Skeletal muscle cell (primary cell): Measurements from ENCODE around the gene DNAJB8.

Experiments used
- DNase-seq: peaks from one replicate; pipeline ENCODE4 v3.0.0-alpha.2; 2010; ENCODE audit warnings: low read depth
- H3K4me3 ChIP-seq: 2 replicates; pipeline ENCODE4 v1.5.1; 2011; ENCODE audit warnings: low read depth, mild to moderate bottlenecking, control low read depth, low read length, moderate library complexity

The DNAJB8 gene

DNA sequence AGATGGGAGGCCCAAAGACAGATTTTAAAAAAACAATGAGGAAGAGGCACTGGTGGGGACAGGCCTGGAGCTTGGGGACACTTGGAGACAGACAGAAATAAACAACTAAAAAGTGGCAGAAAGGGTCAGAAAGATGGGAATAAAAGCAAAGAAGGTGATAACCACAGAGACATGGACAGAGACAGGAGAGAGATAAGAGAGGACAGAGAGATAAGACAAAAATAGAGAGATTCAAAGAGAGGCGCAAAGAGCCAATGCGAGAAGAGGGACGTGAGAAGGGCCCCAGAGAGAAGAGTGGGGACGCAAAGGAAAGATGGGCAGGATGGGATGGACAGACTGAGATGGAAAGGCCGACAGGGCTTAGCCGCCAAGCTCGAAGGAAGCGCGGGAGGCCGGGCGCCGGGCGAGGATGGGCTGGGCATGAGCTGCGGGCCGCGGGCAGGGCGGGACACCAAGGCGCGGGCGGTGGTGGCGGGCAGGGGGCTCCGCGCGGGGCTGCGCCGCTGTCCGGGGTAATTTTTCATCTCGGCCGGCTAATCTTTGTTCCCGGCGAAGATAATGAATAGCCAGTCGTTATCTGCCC is 29.4 kb upstream of the DNAJB8 start:
- H3K4me3 ChIP-seq = no peak overlapping the region
- no peak for DNase-seq

DNA sequence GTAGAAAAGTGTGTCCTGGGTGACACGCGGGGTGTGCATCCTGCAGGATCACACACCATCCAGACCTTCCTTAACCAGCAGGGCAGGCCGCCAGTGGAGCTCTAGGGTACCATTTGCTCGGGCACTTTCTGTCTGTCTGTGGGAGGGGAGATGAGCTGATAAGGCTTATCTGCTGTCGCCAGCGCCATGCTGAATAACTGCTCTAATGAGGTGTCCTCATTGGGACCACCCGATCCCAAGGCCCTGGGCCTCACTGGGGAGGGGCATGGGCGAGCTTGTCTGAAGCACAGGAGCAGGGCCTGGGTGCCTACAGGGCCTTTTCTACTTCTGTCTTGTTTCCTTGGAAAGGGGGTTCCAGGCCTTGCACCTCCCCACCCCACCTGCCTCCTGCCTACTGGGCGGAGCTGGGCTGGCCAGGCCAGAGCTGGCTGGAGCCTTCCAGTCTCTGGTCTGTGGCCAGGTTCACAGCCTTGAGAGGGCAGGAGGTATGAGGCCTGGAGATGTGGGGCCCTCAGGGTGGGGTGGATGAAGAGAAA is 28.8 kb upstream of the DNAJB8 start:
- H3K4me3 ChIP-seq = no peak overlapping the region
- DNase-seq = no peak

DNA sequence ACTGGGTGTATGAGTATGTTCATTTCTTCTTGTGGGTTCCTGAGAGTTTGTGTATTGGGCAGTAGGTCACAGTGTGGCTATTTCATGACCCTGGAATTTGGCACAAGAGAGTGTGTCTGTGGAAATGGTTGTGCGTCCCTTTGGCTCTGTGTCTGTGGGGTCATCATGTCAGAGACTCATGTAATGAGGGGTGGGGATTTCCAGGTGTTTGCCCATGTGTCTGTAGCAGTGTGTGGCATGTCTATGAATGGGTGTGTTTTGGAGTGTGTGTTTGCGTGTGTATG is 27.6 kb upstream of the DNAJB8 start:
- DNase-seq = no peak

DNA sequence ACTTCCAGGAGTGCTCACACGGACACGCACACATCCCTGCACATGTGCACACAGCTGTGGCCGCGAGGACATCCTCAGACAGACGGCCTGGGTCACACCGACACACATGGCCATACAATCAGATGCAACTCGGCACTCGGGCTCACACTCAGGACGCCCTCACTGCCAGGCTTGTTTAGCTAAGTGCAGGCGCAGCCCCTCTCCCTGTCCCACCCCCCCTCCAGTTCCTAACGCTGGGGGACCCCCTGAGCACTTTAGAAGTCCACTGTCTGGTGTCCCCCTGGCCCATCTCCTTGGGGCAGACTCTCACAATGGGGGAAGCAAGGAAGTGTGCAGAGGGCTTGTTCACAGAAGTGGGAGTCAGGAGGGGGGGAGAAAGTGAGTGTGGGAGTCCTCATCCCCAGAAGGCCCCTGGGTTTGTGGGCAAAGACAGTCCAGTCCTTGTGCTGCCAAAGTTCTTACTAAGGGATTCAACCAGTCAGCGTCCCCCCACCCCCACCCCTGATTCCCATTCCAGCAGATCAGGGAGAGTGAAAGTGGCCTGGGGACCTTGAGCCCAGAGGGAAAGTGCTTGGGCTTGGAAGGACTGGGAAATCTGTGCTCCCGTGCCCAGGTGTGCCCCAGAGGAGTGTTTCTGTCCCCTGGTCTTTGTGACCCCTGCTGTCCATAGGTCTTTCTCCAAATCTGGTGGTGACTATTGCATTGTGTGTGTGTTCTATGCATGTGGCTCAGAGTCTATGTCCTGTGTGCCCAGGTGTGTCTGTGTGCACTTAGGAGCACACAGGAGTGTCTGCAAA is 27.1 kb upstream of the DNAJB8 start:
- H3K4me3 ChIP-seq = no peak overlapping the region
- no peak for DNase-seq

More for the DNA sequence above, 27.6 kb upstream of the DNAJB8 start:
- H3K4me3 ChIP-seq = no peak overlapping the region

DNA sequence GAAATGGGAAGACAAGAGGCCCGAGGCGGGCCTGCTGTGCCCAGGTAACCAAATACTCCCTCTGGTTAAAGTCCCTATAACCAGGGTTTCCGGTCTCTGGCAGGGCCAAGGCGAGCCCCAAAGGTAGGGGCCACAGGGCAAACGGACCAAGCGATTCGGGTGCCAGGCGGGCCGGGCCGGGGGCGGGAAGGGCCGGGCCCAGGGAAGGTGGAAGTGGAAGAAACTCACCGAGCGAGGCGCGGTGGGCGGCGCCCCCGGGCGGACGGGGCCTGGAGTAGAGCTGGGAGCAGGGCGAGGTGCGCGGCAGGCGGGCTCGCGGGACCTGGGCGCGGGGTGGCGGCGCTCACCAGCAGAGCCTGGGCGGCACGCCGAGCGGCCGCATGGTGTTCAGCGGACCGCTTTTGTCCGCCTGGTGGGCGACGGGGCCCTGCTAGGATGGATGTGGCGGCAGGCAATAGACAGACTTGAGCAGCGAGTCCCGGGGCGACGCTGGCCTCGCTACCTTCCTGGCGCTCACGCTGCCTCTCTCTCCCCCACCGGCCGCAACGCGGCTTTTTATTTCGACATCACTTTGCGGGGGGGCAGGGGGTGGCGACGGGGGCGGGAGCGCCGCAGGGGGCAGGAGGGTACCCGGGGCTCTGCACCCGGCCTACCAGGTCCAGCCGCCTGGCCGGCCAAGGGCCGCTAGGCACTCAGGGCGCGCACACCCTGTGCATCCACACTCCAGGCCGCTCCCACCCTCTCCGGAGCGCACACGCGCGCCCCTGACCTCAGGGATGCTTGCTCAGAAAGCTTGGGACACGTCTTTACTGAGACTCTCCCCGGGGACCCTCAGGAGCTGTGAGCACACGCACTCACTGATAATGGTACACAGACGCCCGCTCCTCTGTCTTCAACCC is 26.2 kb upstream of the DNAJB8 start, which contains the start of gene GATA2:
Gene GATA2, minus strand, starts transcription at position 531 of the 899 bp plus-strand sequence. CDS start 6,170 bp downstream, outside the sequence.
- no peak for DNase-seq
- H3K4me3 ChIP-seq = no peak within 1 kb of the TSS

DNA sequence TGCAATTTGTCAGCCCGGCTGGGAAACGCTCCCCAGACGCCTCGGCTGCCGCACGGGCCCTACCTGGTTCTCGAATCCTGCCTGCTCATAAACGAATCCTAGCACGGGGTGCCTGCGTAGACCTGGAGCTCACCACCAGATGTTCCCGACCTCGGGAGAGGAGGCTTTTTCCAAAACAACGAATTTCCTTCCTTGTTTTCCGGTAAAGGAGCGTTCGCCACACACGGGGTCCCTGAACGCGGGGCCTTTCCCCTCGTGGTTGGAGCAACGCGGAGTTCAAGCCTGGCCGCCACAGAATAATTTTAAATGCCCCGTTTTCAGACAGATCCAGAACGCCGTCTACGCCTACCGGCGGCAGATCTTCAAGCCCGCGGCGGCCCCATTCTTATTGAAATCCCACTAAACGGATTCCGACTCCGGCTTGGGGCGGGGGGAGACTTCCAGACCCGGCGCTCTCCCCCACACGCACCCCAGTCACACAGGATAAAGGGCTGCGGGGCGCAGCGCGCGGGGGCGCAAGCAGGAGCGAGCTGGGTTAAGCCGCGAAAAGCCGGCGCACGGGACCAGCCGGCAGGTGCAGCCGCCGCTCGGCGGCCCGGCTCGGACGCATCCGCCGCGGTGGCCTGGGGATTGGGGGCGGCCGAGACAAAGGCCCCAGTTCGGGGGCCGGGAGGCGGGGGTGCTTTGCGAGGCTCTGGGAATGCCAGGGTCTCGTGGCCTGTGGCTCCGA is 25.4 kb upstream of the DNAJB8 start:
- no peak overlapping the region for H3K4me3 ChIP-seq
- DNase-seq = no peak

DNA sequence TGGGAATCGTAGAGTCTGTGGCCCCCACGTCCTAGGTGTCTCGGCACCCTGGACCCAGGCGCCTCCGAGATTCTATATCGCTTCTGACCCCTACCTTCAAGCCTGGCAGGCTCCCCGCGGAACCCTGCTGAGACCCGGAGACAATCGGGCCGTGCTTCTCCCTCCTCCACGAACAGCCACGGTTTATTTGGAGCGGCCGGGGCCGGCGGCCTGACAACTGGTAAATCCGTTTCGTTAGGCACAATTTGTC is 24.9 kb upstream of the DNAJB8 start:
- no peak overlapping the region for H3K4me3 ChIP-seq

DNA sequence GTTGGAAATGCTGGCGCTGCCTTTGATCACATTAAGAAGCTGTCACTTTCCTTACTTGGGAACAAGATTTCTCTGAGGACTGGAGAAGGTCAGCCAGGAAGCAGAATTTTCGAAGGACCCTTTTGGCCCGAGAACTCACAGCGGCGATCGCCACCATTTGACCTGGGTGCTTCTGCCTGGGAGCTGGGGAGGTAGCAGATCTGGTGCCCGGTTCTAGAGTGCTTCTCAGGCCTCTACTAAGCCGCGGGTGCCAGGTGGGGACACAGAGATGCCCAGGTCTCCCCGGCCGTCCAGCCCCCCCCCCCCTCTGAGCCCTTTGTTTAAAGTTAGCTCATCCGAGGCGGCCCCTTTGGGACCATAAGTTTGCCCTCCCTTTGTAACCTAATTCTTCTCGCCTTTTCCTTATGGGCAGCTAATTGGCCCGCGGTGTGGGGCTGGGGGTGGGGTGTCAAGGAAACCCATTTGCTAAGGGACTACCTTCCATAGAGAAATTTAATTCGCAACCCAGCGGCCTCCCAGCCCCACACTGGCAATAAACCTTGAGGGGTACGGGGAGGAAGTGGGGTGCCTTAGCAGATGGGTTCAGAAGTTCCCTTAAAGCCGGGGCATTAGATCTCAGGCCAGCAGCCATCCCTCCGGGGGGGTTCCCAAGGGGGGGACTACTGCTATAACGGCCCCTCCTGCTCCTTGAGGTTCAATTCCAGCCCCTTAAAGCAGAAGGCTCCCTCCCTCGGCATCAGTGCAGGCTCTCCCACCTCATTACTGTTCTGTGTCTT is 24.4 kb upstream of the DNAJB8 start:
- DNase-seq = no peak
- H3K4me3 ChIP-seq = no peak overlapping the region

More for the DNA sequence above, 24.9 kb upstream of the DNAJB8 start:
- no peak for DNase-seq

DNA sequence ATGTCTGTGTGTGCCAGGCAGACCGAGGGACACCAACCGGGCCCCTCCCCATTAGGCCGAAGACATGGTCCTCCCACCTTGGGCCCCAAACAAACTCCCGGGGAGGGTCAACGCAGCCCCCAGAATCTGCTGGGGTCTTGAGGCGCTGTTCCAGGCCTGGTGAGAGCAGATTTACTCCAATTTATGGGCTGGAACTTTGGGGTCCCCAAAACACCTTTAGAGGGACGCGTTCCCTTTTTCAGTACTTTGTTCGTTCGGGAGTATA is 23.9 kb upstream of the DNAJB8 start:
- no peak for DNase-seq
- H3K4me3 ChIP-seq = no peak overlapping the region

DNA sequence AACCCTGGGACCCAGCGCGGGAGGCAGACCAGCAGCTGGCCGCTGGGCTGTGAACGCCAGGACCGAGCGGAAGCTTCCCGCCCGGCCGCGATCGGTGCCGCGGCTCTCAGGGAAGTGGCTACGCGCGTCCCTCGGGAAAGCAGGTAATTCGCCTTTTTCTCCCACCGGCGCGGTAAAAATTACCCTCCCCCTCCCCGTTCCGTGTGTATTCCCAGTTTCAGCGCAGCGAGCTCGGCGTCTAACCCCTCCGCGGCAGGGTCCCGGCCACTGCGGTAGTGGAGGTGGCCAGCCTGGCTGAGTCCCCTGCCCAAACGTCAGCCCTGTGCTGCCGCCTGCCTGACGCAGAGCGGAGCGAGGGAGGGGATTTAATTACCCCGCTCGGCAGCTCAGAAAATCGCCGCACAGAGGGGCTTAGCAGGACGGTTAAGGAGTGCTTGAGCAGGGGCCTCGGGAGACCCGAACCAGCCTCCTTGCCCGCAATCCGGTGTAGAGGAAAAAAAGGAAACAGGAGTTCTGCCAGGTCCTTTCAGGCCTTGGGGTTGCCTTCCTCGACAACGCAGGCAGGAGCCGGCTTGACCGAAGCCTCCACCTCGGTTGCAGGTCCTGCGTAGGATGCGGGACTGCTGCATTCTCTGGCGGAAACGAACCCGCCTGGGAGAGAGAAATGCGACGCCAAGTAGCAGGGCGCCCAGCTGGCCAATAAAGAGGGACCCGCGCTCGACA is 23.4 kb upstream of the DNAJB8 start:
- H3K4me3 ChIP-seq = peak overlapping the region; percentile 45
- DNase-seq = no peak

DNA sequence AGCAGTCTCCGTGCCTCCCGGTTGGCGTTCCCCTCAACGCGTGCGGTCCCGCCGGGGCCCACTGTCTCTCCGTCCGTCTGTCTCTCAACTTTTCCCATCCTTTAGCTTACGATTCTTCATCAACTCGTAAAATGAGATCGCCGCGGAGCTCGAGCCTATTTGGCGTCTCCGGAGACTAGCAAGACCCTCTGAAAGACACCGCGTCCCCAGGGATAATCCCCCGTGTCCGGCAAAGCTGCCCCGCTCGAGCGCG is 22.9 kb upstream of the DNAJB8 start:
- H3K4me3 ChIP-seq = peak overlapping the region; percentile 45
- DNase-seq = no peak

DNA sequence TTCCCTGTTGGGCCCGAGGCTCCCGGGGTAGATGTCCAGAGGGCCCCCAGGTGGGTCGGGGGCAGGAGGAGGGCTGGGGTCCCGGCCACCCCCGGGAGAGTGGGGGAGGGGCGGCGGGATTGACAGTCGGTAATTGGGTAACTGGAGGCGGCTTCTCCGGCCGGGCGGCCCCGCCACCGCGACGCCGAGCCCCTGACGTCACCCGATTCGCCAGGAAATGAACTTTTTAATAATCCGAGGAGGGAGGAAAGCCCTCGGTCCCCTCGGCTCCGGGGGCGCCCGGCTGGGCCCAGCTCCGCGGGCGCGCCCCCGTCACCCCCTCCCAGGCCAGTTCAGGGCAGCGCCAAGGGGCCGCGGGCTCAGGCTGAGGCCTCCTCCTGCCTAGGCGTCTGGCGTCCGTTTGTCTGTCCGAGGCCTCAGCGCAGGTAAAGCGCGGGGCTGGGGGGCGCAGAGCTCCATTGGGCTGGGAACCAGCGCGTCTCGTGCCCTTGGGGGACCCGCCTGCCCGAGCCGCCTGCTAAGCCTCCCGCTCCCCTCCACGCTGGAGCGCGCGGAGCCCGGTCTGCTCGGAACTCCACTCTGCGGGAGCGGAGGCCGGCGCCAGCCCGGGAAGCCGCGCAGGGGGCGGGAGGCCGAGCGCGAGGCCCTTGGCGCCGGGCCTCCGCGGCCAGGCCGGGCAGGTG is 22.4 kb upstream of the DNAJB8 start:
- H3K4me3 ChIP-seq = peak overlapping the region; percentile 45
- no peak for DNase-seq

DNA sequence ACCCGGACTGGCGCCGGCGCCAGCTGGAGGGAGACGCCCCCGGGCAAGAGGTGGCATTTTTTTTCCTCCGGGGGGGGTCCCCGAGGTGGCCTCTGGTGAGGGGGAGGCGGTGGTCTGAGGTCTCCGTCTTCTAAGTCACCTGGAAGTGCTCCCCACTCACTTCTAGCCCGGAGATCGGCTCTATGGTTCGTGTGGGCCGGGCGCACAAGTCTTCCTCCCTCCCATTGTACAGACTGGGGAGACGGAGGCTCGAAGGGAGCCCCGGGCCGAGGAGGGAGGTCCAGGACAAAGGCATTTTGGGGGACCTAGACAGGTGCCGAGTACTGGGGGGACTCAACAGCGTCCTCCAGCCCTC is 21.9 kb upstream of the DNAJB8 start:
- no peak for DNase-seq
- peak overlapping the region; percentile 64 for H3K4me3 ChIP-seq

DNA sequence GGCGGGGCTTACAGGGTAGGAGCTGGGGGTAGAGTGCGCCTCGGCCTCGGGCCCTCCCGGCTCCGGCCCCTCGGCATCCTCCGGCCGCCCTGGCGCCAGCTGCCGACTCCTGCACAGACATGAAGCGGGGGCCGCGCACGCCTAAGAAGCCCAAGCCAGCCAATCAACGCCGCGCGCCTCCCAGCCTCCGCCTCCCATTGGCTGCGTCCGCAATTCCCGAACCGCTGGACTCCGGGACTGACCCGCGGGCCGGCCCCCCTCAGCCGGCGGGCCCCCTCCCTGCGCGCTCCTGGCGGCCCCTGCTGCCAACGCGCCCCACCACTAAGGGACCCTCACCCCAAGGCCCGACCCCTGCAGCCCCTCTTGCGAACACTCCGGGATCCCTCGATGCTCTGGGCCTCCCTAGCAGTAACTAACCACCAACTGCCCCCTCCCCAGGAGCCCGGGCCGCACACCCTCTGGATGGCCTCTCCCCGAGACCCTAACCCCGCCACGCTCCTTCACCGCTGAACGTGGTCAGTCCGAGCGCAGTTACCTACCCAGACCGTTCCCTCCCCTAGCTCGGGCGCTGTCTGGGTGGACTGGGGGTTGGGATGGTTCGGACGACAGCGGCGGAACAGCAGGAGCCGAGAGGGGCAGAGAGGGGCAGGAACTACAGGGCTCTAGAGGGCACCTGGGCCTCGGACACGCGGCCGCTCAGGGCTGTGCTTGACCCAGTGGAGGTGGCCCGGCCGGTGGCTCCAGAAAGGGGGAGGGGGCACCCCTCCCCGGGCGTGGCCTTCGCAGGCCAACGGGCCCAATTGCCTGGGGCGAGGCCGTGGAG is 21.3 kb upstream of the DNAJB8 start:
- DNase-seq = peak; percentile 47
- peak overlapping the region; percentile 64 for H3K4me3 ChIP-seq

DNA sequence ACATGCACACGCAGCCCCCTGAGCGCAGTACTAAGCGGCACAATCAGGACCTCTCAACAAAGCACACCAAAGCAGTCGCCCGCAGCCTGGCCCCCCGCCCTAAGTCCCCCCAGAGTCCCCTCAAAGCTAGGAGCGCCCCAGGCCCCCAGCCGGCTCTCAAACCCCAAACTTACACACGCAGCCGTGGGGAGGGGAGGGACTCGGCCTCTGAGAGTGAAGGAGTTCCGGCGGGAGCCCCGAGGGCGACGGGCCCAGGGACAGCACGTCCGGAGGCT is 20.8 kb upstream of the DNAJB8 start:
- peak overlapping the region; percentile 64 for H3K4me3 ChIP-seq

DNA sequence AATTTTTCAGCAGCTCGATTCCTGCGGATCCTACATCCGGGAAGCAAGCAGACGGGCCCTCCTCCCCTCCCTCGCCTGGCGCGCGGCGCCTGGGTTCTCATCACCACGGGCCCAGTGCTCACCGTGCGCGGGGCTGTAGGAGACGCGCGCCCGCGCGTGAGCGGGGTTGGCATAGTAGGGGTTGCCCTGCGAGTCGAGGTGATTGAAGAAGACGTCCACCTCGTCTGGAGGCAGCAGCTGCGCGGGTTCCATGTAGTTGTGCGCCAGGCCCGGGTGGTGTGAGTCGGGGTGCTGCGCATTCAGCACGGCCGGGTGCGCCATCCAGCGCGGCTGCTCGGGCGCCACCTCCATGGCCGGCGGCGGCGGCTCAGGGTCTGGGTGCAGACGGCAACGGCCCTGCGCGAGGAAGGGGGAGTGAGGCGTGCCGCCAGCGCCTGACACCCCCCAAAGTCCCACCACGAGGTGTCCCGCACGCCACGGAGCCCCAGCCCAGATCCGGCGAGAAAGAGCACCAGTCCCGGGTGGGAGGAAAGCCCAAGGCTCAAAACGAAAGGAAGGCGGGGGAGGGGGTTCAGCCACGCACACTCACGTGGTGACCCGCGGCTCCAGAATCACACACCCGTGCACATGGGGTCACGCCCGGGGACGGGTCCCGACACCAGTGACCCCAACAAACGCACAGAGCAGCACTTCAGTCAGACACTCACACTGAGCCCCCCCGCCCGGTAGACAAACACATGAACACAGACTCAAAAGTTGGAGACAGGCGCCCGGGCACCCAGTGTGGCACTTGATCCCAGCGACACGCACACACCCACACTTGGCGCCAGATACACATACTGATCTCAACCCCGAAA is 20.2 kb upstream of the DNAJB8 start:
- H3K4me3 ChIP-seq = peak overlapping the region; percentile 64
- no peak for DNase-seq

More for the DNA sequence above, 20.8 kb upstream of the DNAJB8 start:
- no peak for DNase-seq

DNA sequence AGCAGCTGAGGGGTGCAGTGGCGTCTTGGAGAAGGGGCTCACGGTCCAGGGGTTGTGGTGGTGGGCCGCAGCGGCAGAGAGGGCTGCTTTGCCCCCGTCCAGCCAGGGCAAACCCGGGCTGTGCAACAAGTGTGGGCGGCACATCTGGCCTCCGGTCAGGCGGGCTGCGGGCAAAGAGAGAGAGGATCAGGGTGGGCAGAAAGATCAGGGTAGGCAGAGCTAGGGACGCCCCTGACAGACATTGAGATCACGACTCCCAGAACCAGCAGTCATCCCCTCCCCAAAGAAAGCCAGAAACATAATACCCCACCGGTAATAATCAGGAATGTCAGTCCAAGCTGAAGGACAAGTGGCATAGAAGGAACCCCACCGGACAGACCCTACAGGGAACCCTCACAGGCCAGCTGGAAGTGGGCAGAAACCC is 19.5 kb upstream of the DNAJB8 start:
- DNase-seq = no peak

More for the DNA sequence above, 19.5 kb upstream of the DNAJB8 start:
- H3K4me3 ChIP-seq = peak overlapping the region; percentile 64
